Effector memory CD8-positive, alpha-beta T cell (primary cell): ENCODE measurements around the gene MACF1.

Experiments
- ATAC-seq: fragments of 150-1000 bp; cut with Tn5 transposase; replicated peaks from 2 replicates; pipeline ENCODE4 v1.10.0; 2021; ENCODE audit warnings: mild to moderate bottlenecking, moderate library complexity
- DNase-seq, 3 experiments: peaks; one replicate each; pipeline ENCODE4 v3.0.0; 2021
- H3K27ac Mint-ChIP-seq, 2 donors: one replicate each; pipeline ENCODE4 v1.8.0; 2022; ENCODE audit warnings: mild to moderate bottlenecking in 2 of 2, mixed read lengths in 2 of 2, moderate library complexity in 2 of 2
- H3K27me3 Mint-ChIP-seq, 2 donors: one replicate each; pipeline ENCODE4 v1.8.0; 2022; ENCODE audit warnings: mixed read lengths in 2 of 2
- H3K36me3 Mint-ChIP-seq: one replicate; pipeline ENCODE4 v1.8.0; 2022; ENCODE audit warnings: mild to moderate bottlenecking, moderate library complexity, mixed read lengths; ENCODE audit not compliant: insufficient read depth
- H3K4me1 Mint-ChIP-seq, 2 donors: one replicate each; pipeline ENCODE4 v1.8.0; 2022; ENCODE audit warnings: low read depth in 2 of 2, mixed read lengths in 2 of 2
- H3K4me3 Mint-ChIP-seq, 2 donors: one replicate each; pipeline ENCODE4 v1.8.0; 2022; ENCODE audit warnings: mild to moderate bottlenecking in 2 of 2, mixed read lengths in 2 of 2, moderate library complexity in 2 of 2
- H3K9me3 Mint-ChIP-seq, 2 donors: one replicate each; pipeline ENCODE4 v1.8.0; 2022; ENCODE audit warnings: mixed read lengths in 2 of 2

MACF1 gene

GRCh38 chr1:39385067-39385988, 180.8 kb downstream of the MACF1 start:
- Mint-ChIP-seq H3K27me3 (no peaks in the 10 kb centered on the region), H3K4me3 (no peak overlapping the region), H3K9me3 (no peaks in the 10 kb centered on the region), H3K27ac (peak overlapping the region; percentile 24 to 32), H3K36me3 (peaks cover 91% of the 10 kb centered on the region), H3K4me1 (peaks cover 6 to 7% of the 10 kb centered on the region in 2 donors)
- DNase-seq (no peak), ATAC-seq (no peak)

GRCh38 chr1:39386997-39387396, 182.5 kb downstream of the MACF1 start:
- peaks cover 16 to 20% of the 10 kb centered on the region in 2 donors for H3K4me1 Mint-ChIP-seq
- no peaks in the 10 kb centered on the region for H3K27me3 Mint-ChIP-seq
- peak overlapping the region in 1 of 2 donors; percentile 73 for H3K27ac Mint-ChIP-seq
- no peaks in the 10 kb centered on the region for H3K9me3 Mint-ChIP-seq
- H3K36me3 Mint-ChIP-seq = peaks cover 89% of the 10 kb centered on the region
- no peak for ATAC-seq
- H3K4me3 Mint-ChIP-seq = no peak overlapping the region
- DNase-seq = no peak

- Mint-ChIP-seq H3K27me3 (no peaks in the 10 kb centered on the region), H3K4me1 (peaks cover 17 to 22% of the 10 kb centered on the region in 2 donors), H3K27ac (peak overlapping the region; percentile 65 to 73), H3K4me3 (no peak overlapping the region), H3K9me3 (no peaks in the 10 kb centered on the region), H3K36me3 (peaks cover 85% of the 10 kb centered on the region)
- ATAC-seq = no peak
- no peak for DNase-seq
Observed at GRCh38 chr1:39387452-39387851, 183.0 kb downstream of the MACF1 start.

- H3K4me1 Mint-ChIP-seq = peaks cover 38 to 61% of the 10 kb centered on the region in 2 donors
- H3K27me3 Mint-ChIP-seq = no peaks in the 10 kb centered on the region
- no peaks in the 10 kb centered on the region for H3K9me3 Mint-ChIP-seq
- ATAC-seq (no peak), DNase-seq (no peak)
- peak overlapping the region in 1 of 2 donors; percentile 90 for H3K27ac Mint-ChIP-seq
- peaks cover 54% of the 10 kb centered on the region for H3K36me3 Mint-ChIP-seq
- no peak overlapping the region for H3K4me3 Mint-ChIP-seq
Observed at GRCh38 chr1:39391691-39392679, 187.5 kb downstream of the MACF1 start.

- DNase-seq = no peak
- H3K4me1 Mint-ChIP-seq = peaks cover 39 to 64% of the 10 kb centered on the region in 2 donors
- no peaks in the 10 kb centered on the region for H3K9me3 Mint-ChIP-seq
- ATAC-seq = no peak
- H3K36me3 Mint-ChIP-seq = peaks cover 44% of the 10 kb centered on the region
- no peaks in the 10 kb centered on the region for H3K27me3 Mint-ChIP-seq
- peak overlapping the region in 1 of 2 donors; percentile 38 for H3K4me3 Mint-ChIP-seq
- peak overlapping the region; percentile 49 to 90 for H3K27ac Mint-ChIP-seq
Observed at GRCh38 chr1:39392851-39393573, 188.5 kb downstream of the MACF1 start.

- H3K4me1 Mint-ChIP-seq = peaks cover 45 to 70% of the 10 kb centered on the region in 2 donors
- no peaks in the 10 kb centered on the region for H3K27me3 Mint-ChIP-seq
- H3K4me3 Mint-ChIP-seq = peak overlapping the region; percentile 12 to 38
- DNase-seq (no peak), ATAC-seq (no peak)
- H3K36me3 Mint-ChIP-seq = peaks cover 41% of the 10 kb centered on the region
- H3K27ac Mint-ChIP-seq = peak overlapping the region; percentile 60 to 83
- H3K9me3 Mint-ChIP-seq = no peaks in the 10 kb centered on the region
Observed at GRCh38 chr1:39393645-39394044, 189.2 kb downstream of the MACF1 start.

GRCh38 chr1:39394059-39394458, 189.6 kb downstream of the MACF1 start:
- DNase-seq (no peak), ATAC-seq (no peak)
- Mint-ChIP-seq H3K27ac (peak overlapping the region; percentile 60 to 83), H3K27me3 (no peaks in the 10 kb centered on the region), H3K4me1 (peaks cover 47 to 74% of the 10 kb centered on the region in 2 donors), H3K9me3 (no peaks in the 10 kb centered on the region), H3K36me3 (peaks cover 37% of the 10 kb centered on the region), H3K4me3 (peak overlapping the region; percentile 12 to 38)

- peaks cover 32% of the 10 kb centered on the region for H3K36me3 Mint-ChIP-seq
- H3K4me1 Mint-ChIP-seq = peaks cover 47 to 78% of the 10 kb centered on the region in 2 donors
- H3K27me3 Mint-ChIP-seq = no peaks in the 10 kb centered on the region
- ATAC-seq = peak; percentile 93
- H3K27ac Mint-ChIP-seq = peak overlapping the region; percentile 60 to 83
- peak overlapping the region; percentile 12 to 38 for H3K4me3 Mint-ChIP-seq
- DNase-seq = peak in 2 of 3 experiments; percentile 16 to 24
- H3K9me3 Mint-ChIP-seq = no peaks in the 10 kb centered on the region
Observed at GRCh38 chr1:39394598-39394997, 190.1 kb downstream of the MACF1 start.

GRCh38 chr1:39395357-39395831, 190.9 kb downstream of the MACF1 start:
- no peaks in the 10 kb centered on the region for H3K27me3 Mint-ChIP-seq
- no peak for DNase-seq
- H3K9me3 Mint-ChIP-seq = no peaks in the 10 kb centered on the region
- H3K27ac Mint-ChIP-seq = peak overlapping the region; percentile 4 to 83
- H3K4me1 Mint-ChIP-seq = peaks cover 47 to 82% of the 10 kb centered on the region in 2 donors
- peaks cover 28% of the 10 kb centered on the region for H3K36me3 Mint-ChIP-seq
- ATAC-seq = no peak
- no peak overlapping the region for H3K4me3 Mint-ChIP-seq

GRCh38 chr1:39396671-39397070, 192.2 kb downstream of the MACF1 start:
- ATAC-seq (no peak), DNase-seq (no peak)
- Mint-ChIP-seq H3K9me3 (no peaks in the 10 kb centered on the region), H3K36me3 (peaks cover 21% of the 10 kb centered on the region), H3K4me3 (no peak overlapping the region), H3K4me1 (peaks cover 41 to 72% of the 10 kb centered on the region in 2 donors), H3K27ac (peak overlapping the region in 1 of 2 donors; percentile 64), H3K27me3 (no peaks in the 10 kb centered on the region)

- no peaks in the 10 kb centered on the region for H3K9me3 Mint-ChIP-seq
- H3K27me3 Mint-ChIP-seq = no peaks in the 10 kb centered on the region
- peaks cover 37 to 67% of the 10 kb centered on the region in 2 donors for H3K4me1 Mint-ChIP-seq
- DNase-seq (no peak), ATAC-seq (no peak)
- peaks cover 21% of the 10 kb centered on the region for H3K36me3 Mint-ChIP-seq
- peak overlapping the region in 1 of 2 donors; percentile 53 for H3K4me3 Mint-ChIP-seq
- peak overlapping the region; percentile 20 to 64 for H3K27ac Mint-ChIP-seq
Observed at GRCh38 chr1:39397487-39397886, 193.0 kb downstream of the MACF1 start.

- Mint-ChIP-seq H3K36me3 (peaks cover 19% of the 10 kb centered on the region), H3K27ac (peak overlapping the region; percentile 64 to 80), H3K27me3 (no peaks in the 10 kb centered on the region), H3K9me3 (no peaks in the 10 kb centered on the region), H3K4me1 (peaks cover 32 to 62% of the 10 kb centered on the region in 2 donors), H3K4me3 (peak overlapping the region; percentile 37 to 53)
- no peak for DNase-seq
- peak; percentile 26 for ATAC-seq
Observed at GRCh38 chr1:39398278-39399021, 194.0 kb downstream of the MACF1 start.
